Upper lobe of left lung (tissue), 4 donors: Measurements from ENCODE around the gene ZNF835.

Source experiments
- EP300 ChIP-seq, 4 donors: sonication (generic); formaldehyde crosslinking; IDR thresholded peaks; one replicate each; pipeline ENCODE4 v1.5.1; 2017; ENCODE audit warnings: antibody characterized with exemption in 4 of 4, control low read depth in 2 of 4
- POLR2AphosphoS5 ChIP-seq, 2 donors: sonication (generic); formaldehyde crosslinking; IDR thresholded peaks; one replicate each; pipeline ENCODE4 v1.5.1; 2017; ENCODE audit warnings: antibody characterized with exemption in 2 of 2
- TF ChIP-seq, protein P1 (sequence below), 6 experiments: fragments of 450-650 bp in 4 of 6; fragments of 200-600 bp in 2 of 6; sonication (generic) in 2 of 6; IDR thresholded peaks; one replicate each; pipeline ENCODE4 v1.5.1; 2016 to 2019; ENCODE audit warnings: antibody characterized with exemption in 6 of 6

DNA sequence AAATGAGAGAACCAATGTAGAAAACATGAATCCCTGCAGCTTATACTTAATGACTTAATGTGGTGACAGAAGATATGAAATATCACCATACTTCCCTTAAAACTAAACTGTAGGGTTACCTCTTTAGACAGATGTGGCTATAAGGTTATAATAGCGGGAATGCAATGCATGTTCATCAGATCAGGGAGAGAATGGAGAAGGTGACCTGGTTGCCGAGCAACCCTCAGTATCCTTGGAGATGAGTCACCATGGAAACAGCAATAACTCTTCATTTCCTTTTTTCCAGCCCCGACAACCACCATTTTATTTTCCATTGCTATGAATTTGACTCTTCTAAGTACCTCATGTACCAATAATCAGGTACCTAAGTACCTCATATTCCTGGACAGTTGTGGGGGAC is 28.0 kb upstream of the ZNF835 start:
- TF ChIP-seq, protein P1, sequence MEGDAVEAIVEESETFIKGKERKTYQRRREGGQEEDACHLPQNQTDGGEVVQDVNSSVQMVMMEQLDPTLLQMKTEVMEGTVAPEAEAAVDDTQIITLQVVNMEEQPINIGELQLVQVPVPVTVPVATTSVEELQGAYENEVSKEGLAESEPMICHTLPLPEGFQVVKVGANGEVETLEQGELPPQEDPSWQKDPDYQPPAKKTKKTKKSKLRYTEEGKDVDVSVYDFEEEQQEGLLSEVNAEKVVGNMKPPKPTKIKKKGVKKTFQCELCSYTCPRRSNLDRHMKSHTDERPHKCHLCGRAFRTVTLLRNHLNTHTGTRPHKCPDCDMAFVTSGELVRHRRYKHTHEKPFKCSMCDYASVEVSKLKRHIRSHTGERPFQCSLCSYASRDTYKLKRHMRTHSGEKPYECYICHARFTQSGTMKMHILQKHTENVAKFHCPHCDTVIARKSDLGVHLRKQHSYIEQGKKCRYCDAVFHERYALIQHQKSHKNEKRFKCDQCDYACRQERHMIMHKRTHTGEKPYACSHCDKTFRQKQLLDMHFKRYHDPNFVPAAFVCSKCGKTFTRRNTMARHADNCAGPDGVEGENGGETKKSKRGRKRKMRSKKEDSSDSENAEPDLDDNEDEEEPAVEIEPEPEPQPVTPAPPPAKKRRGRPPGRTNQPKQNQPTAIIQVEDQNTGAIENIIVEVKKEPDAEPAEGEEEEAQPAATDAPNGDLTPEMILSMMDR (IDR thresholded peaks at IDR 0.05) = no peak
- TF ChIP-seq POLR2AphosphoS5 (IDR thresholded peaks at IDR 0.05) (no peak), EP300 (IDR thresholded peaks at IDR 0.05) (no peak)
